B cell (primary cell): ENCODE results near the gene HOXA11.
A peak's percentile ranks its signal among the peaks of the same experiment; 100 is the strongest.

ENCODE experiments used
- CTCF ChIP-seq: fragments of 200-600 bp; IDR thresholded peaks from one replicate; pipeline ENCODE4 v1.8.0; 2022; ENCODE audit warnings: antibody characterized with exemption, mild to moderate bottlenecking
- EZH2 ChIP-seq: IDR thresholded peaks from 2 replicates; pipeline ENCODE4 v1.6.1; 2012; ENCODE audit warnings: borderline replicate concordance, low read depth, mild to moderate bottlenecking, moderate library complexity, low read length; ENCODE audit not compliant: insufficient read depth, poor library complexity, severe bottlenecking

GRCh38 chr7:27173511-27173955 is 11.5 kb downstream of the HOXA11 start:
- TF ChIP-seq CTCF (no peak), EZH2 (peak; percentile 40)
